Neuronal stem cell (in vitro differentiated cells): ENCODE results near the gene TSEN15.
A peak's percentile ranks its signal among the peaks of the same experiment; 100 is the strongest.

Source experiments
- DNase-seq: peaks from one replicate; pipeline ENCODE4 v3.0.0-alpha.2; 2013; ENCODE audit warnings: low spot score
- H2AFZ ChIP-seq: one replicate; pipeline ENCODE4 v1.6.1; 2013; ENCODE audit warnings: mild to moderate bottlenecking, low read length, inconsistent platforms
- H2AK5ac ChIP-seq: 2 replicates; pipeline ENCODE4 v1.6.1; 2013; ENCODE audit warnings: low read depth, mild to moderate bottlenecking, inconsistent platforms, low read length, moderate library complexity, mixed read lengths
- H2BK120ac ChIP-seq: 2 replicates; pipeline ENCODE4 v1.6.1; 2013; ENCODE audit warnings: low read depth, mild to moderate bottlenecking, inconsistent platforms, low read length, moderate library complexity, mixed read lengths
- H2BK12ac ChIP-seq: one replicate; pipeline ENCODE4 v1.6.1; 2013; ENCODE audit warnings: low read length, inconsistent platforms
- H2BK15ac ChIP-seq: 2 replicates; pipeline ENCODE4 v1.6.1; 2013; ENCODE audit warnings: mild to moderate bottlenecking, low read length, inconsistent platforms, mixed read lengths
- H2BK5ac ChIP-seq: one replicate; pipeline ENCODE4 v1.6.1; 2013; ENCODE audit warnings: inconsistent platforms, mild to moderate bottlenecking, low read length, moderate library complexity
- H3K14ac ChIP-seq: one replicate; pipeline ENCODE4 v1.6.1; 2013; ENCODE audit warnings: low read length, inconsistent platforms
- H3K18ac ChIP-seq: 2 replicates; pipeline ENCODE4 v1.6.1; 2013; ENCODE audit warnings: low read length, inconsistent platforms
- H3K23ac ChIP-seq: 2 replicates; pipeline ENCODE4 v1.6.1; 2013; ENCODE audit warnings: low read depth, mild to moderate bottlenecking, mixed read lengths, low read length, inconsistent platforms; ENCODE audit not compliant: poor library complexity
- H3K27ac ChIP-seq: replicated peaks from 3 replicates; pipeline ENCODE4 v1.5.1; 2013; ENCODE audit warnings: low read length, inconsistent platforms
- H3K27me3 ChIP-seq, 3 experiments: 2 replicates each; pipeline ENCODE4 v1.6.1; 2013; ENCODE audit warnings: low read length in 3 of 3, mild to moderate bottlenecking in 2 of 3, inconsistent platforms in 1 of 3, low read depth in 1 of 3, mixed read lengths in 1 of 3, moderate library complexity in 1 of 3; ENCODE audit not compliant: control insufficient read depth in 3 of 3, insufficient read depth in 3 of 3
- H3K36me3 ChIP-seq, 2 donors: replicated peaks in 1 of 2; 2 replicates each; pipeline ENCODE4 v1.6.1; 2013; ENCODE audit warnings: low read length in 2 of 2; ENCODE audit not compliant: control insufficient read depth in 2 of 2, insufficient read depth in 2 of 2
- H3K4ac ChIP-seq: 2 replicates; pipeline ENCODE4 v1.6.1; 2013; ENCODE audit warnings: inconsistent platforms, mild to moderate bottlenecking, low read length, moderate library complexity
- H3K4me1 ChIP-seq, 2 donors: 1 replicate in 1 of 2; 2 replicates in 1 of 2; pipeline ENCODE4 v1.6.1; 2013; ENCODE audit warnings: low read length in 2 of 2, low read depth in 1 of 2; ENCODE audit not compliant: control insufficient read depth in 2 of 2, insufficient read depth in 1 of 2
- H3K4me2 ChIP-seq: one replicate; pipeline ENCODE4 v1.6.1; 2013; ENCODE audit warnings: mild to moderate bottlenecking, low read length, inconsistent platforms; ENCODE audit not compliant: insufficient read depth, poor library complexity, severe bottlenecking
- H3K4me3 ChIP-seq, 2 donors: 2 replicates each; pipeline ENCODE4 v1.5.1; 2013; ENCODE audit warnings: low read length in 2 of 2, mild to moderate bottlenecking in 2 of 2, inconsistent platforms in 1 of 2, moderate library complexity in 1 of 2
- H3K79me1 ChIP-seq: one replicate; pipeline ENCODE4 v1.6.1; 2013; ENCODE audit warnings: low read depth, mild to moderate bottlenecking, inconsistent platforms, low read length, moderate library complexity
- H3K9ac ChIP-seq: one replicate; pipeline ENCODE4 v1.6.1; 2013; ENCODE audit warnings: mild to moderate bottlenecking, low read depth, low read length, inconsistent platforms; ENCODE audit not compliant: poor library complexity
- H3K9me3 ChIP-seq, 2 donors: replicated peaks in 1 of 2; 2 replicates each; pipeline versions ENCODE3 to v1.6.1; 2013; ENCODE audit warnings: low read length in 2 of 2, mild to moderate bottlenecking in 2 of 2, inconsistent platforms in 1 of 2, low read depth in 1 of 2, mixed read lengths in 1 of 2, moderate library complexity in 1 of 2; ENCODE audit not compliant: control insufficient read depth in 2 of 2, insufficient read depth in 1 of 2
- H4K8ac ChIP-seq: one replicate; pipeline ENCODE4 v1.6.1; 2013; ENCODE audit warnings: low read depth, mild to moderate bottlenecking, inconsistent platforms, low read length, moderate library complexity
- H4K91ac ChIP-seq: one replicate; pipeline ENCODE4 v1.6.1; 2013; ENCODE audit warnings: low read length, low read depth, mild to moderate bottlenecking, inconsistent platforms; ENCODE audit not compliant: poor library complexity
- WGBS, 2 donors: extraction: QIAGEN DNeasy Blood & Tissue Kit; methylation state at CpG; one replicate each; pipeline ENCODE4 v1.1.7; 2013; ENCODE audit warnings: missing lambda C conversion rate in 2 of 2, mixed read lengths in 1 of 2; ENCODE audit not compliant: insufficient read length in 2 of 2, insufficient replicate concordance in 1 of 2; ENCODE audit errors: extremely low coverage in 2 of 2; 5-methylcytosine and 5-hydroxymethylcytosine counted together

TSEN15 gene

DNA sequence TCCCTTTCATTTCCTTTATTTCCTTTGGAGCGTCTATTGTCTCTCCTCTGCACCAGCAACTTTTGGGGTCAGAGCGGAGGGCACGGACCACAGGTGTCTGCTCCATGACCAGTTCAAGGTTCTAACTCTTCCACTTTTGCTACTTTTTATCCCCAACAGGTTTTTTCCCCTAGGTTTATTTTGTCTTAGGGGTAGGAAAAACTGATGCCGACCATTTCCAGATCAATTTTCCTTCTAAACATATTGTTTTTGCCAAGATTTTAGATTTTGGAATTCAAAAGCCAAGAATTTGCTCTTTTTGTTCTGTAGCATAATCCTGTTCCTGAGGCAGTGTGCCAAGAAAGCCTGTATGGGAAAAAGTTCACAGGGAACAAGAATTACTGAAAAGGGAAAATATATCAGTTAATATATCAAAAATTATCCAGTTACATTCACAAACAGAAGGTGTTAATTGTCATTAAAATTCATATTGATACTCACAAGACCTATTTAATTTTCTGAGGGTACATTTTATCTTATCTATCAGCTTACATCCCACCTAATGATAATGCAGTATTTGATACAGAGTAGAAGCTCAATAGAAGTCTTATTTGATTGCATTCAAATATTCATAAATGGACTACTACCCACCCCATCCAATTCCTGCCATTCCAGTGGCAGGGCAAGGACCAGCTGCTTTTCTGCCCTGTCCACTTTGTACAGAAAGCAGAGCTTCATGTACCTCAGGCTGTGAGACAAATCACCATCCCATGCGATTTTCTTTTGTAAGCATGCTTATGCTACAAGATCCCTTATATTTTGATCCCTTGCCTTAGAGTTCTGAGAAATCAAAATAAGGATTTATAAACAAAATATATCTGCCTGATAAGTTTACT is 31.2 kb downstream of the TSEN15 start:
- Histone ChIP-seq H3K4ac (no peak overlapping the region), H3K23ac (no peak overlapping the region), H2AFZ (no peak overlapping the region), H3K14ac (no peak overlapping the region), H3K27ac (no peak overlapping the region), H2BK5ac (no peak overlapping the region), H2BK15ac (no peak overlapping the region), H3K4me1 (peaks cover 0 to 5% of the 10 kb centered on the region in 2 donors), H4K8ac (no peak overlapping the region), H3K27me3 (no peaks in the 10 kb centered on the region), H2BK12ac (no peak overlapping the region), H3K9me3 (peaks cover 0 to 2% of the 10 kb centered on the region in 2 donors), H3K9ac (no peak overlapping the region), H3K79me1 (no peaks in the 10 kb centered on the region), H4K91ac (no peak overlapping the region), H2AK5ac (no peak overlapping the region), H3K18ac (peak overlapping the region; percentile 2), H3K4me2 (no peak overlapping the region), H3K4me3 (no peak overlapping the region), H2BK120ac (no peak overlapping the region), H3K36me3 (no peaks in the 10 kb centered on the region)
- DNase-seq, result no peak
- no CpG with 5 or more reads among the region's 5 CpGs for WGBS, 2 donors

DNA sequence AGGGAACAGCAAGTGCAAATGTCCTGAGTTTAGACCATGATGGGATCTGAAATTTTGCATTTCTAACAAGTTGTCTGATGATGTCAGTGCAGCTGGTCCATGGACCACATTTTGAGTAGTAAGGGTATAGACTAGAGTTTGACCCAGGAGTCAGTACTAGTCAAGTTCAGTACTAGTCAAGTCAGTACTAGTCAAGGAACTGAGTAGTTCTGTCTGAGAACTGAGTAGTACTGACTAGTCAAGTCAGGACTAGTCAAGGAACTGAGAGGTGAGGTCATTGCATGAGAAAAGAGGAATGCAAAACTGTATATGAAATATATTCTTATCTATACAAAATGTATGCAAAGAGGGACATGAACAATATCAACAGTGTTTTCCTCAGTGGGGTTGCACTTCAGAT is 34.1 kb downstream of the TSEN15 start:
- Histone ChIP-seq H2BK120ac (no peak overlapping the region), H2AK5ac (no peak overlapping the region), H3K4me3 (no peak overlapping the region), H3K18ac (peak overlapping the region; percentile 31), H4K8ac (no peak overlapping the region), H3K27ac (no peak overlapping the region), H2BK5ac (no peak overlapping the region), H2AFZ (no peak overlapping the region), H3K23ac (no peak overlapping the region), H3K27me3 (no peaks in the 10 kb centered on the region), H3K9me3 (peaks cover 0 to 2% of the 10 kb centered on the region in 2 donors), H3K36me3 (no peaks in the 10 kb centered on the region), H3K4ac (no peak overlapping the region), H4K91ac (no peak overlapping the region), H3K4me1 (peaks cover 0 to 7% of the 10 kb centered on the region in 2 donors), H2BK12ac (no peak overlapping the region), H3K9ac (no peak overlapping the region), H2BK15ac (no peak overlapping the region), H3K79me1 (no peaks in the 10 kb centered on the region), H3K14ac (no peak overlapping the region), H3K4me2 (no peak overlapping the region)
- DNase-seq, result no peak

DNA sequence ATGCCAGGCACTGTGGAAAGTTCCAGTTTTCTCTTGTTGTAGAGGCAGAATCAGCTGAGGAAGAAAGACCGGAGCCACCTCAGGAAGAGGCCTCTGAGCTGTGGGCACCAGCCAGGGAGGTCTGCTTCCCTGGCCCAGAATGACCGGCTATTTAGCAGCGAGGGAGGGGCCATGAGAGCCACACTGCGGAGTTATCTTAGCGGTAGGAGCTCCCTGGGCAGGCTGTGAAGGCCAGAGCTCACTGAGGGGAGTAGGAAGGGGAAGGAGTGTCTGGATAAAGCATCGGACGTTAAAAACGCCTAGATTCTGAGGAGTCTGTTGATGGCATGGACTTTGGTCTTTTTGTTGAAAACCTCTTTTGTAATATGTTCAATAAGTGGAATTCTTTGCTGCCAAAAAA is 36.5 kb downstream of the TSEN15 start:
- no peak overlapping the region for H3K4me3 ChIP-seq
- H3K79me1 ChIP-seq, result no peaks in the 10 kb centered on the region
- no peak overlapping the region for H4K91ac ChIP-seq
- H3K27me3 ChIP-seq, result no peaks in the 10 kb centered on the region
- no peak overlapping the region for H2BK120ac ChIP-seq
- H3K9ac ChIP-seq, result no peak overlapping the region
- H4K8ac ChIP-seq, result no peak overlapping the region
- H3K23ac ChIP-seq, result no peak overlapping the region
- no peak overlapping the region for H2AFZ ChIP-seq
- WGBS, 2 donors, result no CpG with 5 or more reads among the region's 8 CpGs
- H2BK15ac ChIP-seq, result no peak overlapping the region
- no peak overlapping the region for H3K27ac ChIP-seq
- DNase-seq, result no peak
- no peak overlapping the region for H3K4ac ChIP-seq
- H3K9me3 ChIP-seq, result peaks cover 0 to 2% of the 10 kb centered on the region in 2 donors
- peaks cover 0 to 7% of the 10 kb centered on the region in 2 donors for H3K4me1 ChIP-seq
- H3K4me2 ChIP-seq, result no peak overlapping the region
- no peak overlapping the region for H2BK5ac ChIP-seq
- no peaks in the 10 kb centered on the region for H3K36me3 ChIP-seq
- peak overlapping the region; percentile 48 for H3K18ac ChIP-seq
- no peak overlapping the region for H2AK5ac ChIP-seq
- no peak overlapping the region for H3K14ac ChIP-seq
- no peak overlapping the region for H2BK12ac ChIP-seq

DNA sequence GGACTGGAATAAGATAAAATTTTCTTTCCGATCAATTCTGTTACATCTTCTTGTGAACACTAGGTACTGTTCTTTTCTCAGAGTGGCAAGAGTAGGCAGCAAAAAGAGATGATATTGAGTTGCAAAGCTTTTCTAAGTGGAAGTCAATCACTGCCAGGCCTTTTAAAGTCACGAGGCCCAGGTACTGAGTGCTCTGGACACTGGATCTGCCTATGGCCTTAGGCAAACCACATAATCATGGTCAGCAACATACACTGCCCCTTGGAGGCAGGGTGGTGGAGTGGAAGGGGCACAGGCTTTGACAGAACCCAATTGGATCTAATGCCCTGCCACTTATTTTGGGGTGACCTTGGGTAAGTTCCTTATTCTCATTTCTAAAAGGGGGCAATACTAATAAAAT is 41.5 kb downstream of the TSEN15 start:
- Histone ChIP-seq H3K9me3 (peaks cover 0 to 2% of the 10 kb centered on the region in 2 donors), H2AFZ (no peak overlapping the region), H3K18ac (no peak overlapping the region), H2BK5ac (no peak overlapping the region), H2BK120ac (no peak overlapping the region), H3K4me1 (peaks cover 0 to 4% of the 10 kb centered on the region in 2 donors), H3K4me2 (no peak overlapping the region), H3K36me3 (peaks cover 0 to 4% of the 10 kb centered on the region in 2 donors), H3K23ac (no peak overlapping the region), H4K8ac (no peak overlapping the region), H3K9ac (no peak overlapping the region), H2BK15ac (no peak overlapping the region), H2BK12ac (no peak overlapping the region), H3K14ac (no peak overlapping the region), H3K4me3 (no peak overlapping the region), H4K91ac (no peak overlapping the region), H3K27me3 (no peaks in the 10 kb centered on the region), H3K79me1 (no peaks in the 10 kb centered on the region), H3K4ac (no peak overlapping the region), H3K27ac (no peak overlapping the region), H2AK5ac (no peak overlapping the region)
- DNase-seq, result no peak
- WGBS, 2 donors, result no CpG with 5 or more reads among the region's 2 CpGs
